Neuronal stem cell (in vitro differentiated cells): Measurements from ENCODE around the gene SNX3.
"Not testable (repeated sequence)": the region's sequence is repeated elsewhere in the genome, so short reads cannot be mapped to it uniquely, and the experiment has no call there.

ENCODE experiments used
- DNase-seq: peaks from one replicate; pipeline ENCODE4 v3.0.0-alpha.2; 2013; ENCODE audit warnings: low spot score
- H2AFZ ChIP-seq: one replicate; pipeline ENCODE4 v1.6.1; 2013; ENCODE audit warnings: mild to moderate bottlenecking, low read length, inconsistent platforms
- H2AK5ac ChIP-seq: 2 replicates; pipeline ENCODE4 v1.6.1; 2013; ENCODE audit warnings: low read depth, mild to moderate bottlenecking, inconsistent platforms, low read length, moderate library complexity, mixed read lengths
- H2BK120ac ChIP-seq: 2 replicates; pipeline ENCODE4 v1.6.1; 2013; ENCODE audit warnings: low read depth, mild to moderate bottlenecking, inconsistent platforms, low read length, moderate library complexity, mixed read lengths
- H2BK12ac ChIP-seq: one replicate; pipeline ENCODE4 v1.6.1; 2013; ENCODE audit warnings: low read length, inconsistent platforms
- H2BK15ac ChIP-seq: 2 replicates; pipeline ENCODE4 v1.6.1; 2013; ENCODE audit warnings: mild to moderate bottlenecking, low read length, inconsistent platforms, mixed read lengths
- H2BK5ac ChIP-seq: one replicate; pipeline ENCODE4 v1.6.1; 2013; ENCODE audit warnings: inconsistent platforms, mild to moderate bottlenecking, low read length, moderate library complexity
- H3K14ac ChIP-seq: one replicate; pipeline ENCODE4 v1.6.1; 2013; ENCODE audit warnings: low read length, inconsistent platforms
- H3K18ac ChIP-seq: 2 replicates; pipeline ENCODE4 v1.6.1; 2013; ENCODE audit warnings: low read length, inconsistent platforms
- H3K23ac ChIP-seq: 2 replicates; pipeline ENCODE4 v1.6.1; 2013; ENCODE audit warnings: low read depth, mild to moderate bottlenecking, mixed read lengths, low read length, inconsistent platforms; ENCODE audit not compliant: poor library complexity
- H3K27ac ChIP-seq: replicated peaks from 3 replicates; pipeline ENCODE4 v1.5.1; 2013; ENCODE audit warnings: low read length, inconsistent platforms
- H3K27me3 ChIP-seq, 3 experiments: 2 replicates each; pipeline ENCODE4 v1.6.1; 2013; ENCODE audit warnings: low read length in 3 of 3, mild to moderate bottlenecking in 2 of 3, inconsistent platforms in 1 of 3, low read depth in 1 of 3, mixed read lengths in 1 of 3, moderate library complexity in 1 of 3; ENCODE audit not compliant: control insufficient read depth in 3 of 3, insufficient read depth in 3 of 3
- H3K36me3 ChIP-seq, 2 donors: replicated peaks in 1 of 2; 2 replicates each; pipeline ENCODE4 v1.6.1; 2013; ENCODE audit warnings: low read length in 2 of 2; ENCODE audit not compliant: control insufficient read depth in 2 of 2, insufficient read depth in 2 of 2
- H3K4ac ChIP-seq: 2 replicates; pipeline ENCODE4 v1.6.1; 2013; ENCODE audit warnings: inconsistent platforms, mild to moderate bottlenecking, low read length, moderate library complexity
- H3K4me1 ChIP-seq, 2 donors: 1 replicate in 1 of 2; 2 replicates in 1 of 2; pipeline ENCODE4 v1.6.1; 2013; ENCODE audit warnings: low read length in 2 of 2, low read depth in 1 of 2; ENCODE audit not compliant: control insufficient read depth in 2 of 2, insufficient read depth in 1 of 2
- H3K4me2 ChIP-seq: one replicate; pipeline ENCODE4 v1.6.1; 2013; ENCODE audit warnings: mild to moderate bottlenecking, low read length, inconsistent platforms; ENCODE audit not compliant: insufficient read depth, poor library complexity, severe bottlenecking
- H3K4me3 ChIP-seq, 2 donors: 2 replicates each; pipeline ENCODE4 v1.5.1; 2013; ENCODE audit warnings: low read length in 2 of 2, mild to moderate bottlenecking in 2 of 2, inconsistent platforms in 1 of 2, moderate library complexity in 1 of 2
- H3K79me1 ChIP-seq: one replicate; pipeline ENCODE4 v1.6.1; 2013; ENCODE audit warnings: low read depth, mild to moderate bottlenecking, inconsistent platforms, low read length, moderate library complexity
- H3K9ac ChIP-seq: one replicate; pipeline ENCODE4 v1.6.1; 2013; ENCODE audit warnings: mild to moderate bottlenecking, low read depth, low read length, inconsistent platforms; ENCODE audit not compliant: poor library complexity
- H3K9me3 ChIP-seq, 2 donors: replicated peaks in 1 of 2; 2 replicates each; pipeline versions ENCODE3 to v1.6.1; 2013; ENCODE audit warnings: low read length in 2 of 2, mild to moderate bottlenecking in 2 of 2, inconsistent platforms in 1 of 2, low read depth in 1 of 2, mixed read lengths in 1 of 2, moderate library complexity in 1 of 2; ENCODE audit not compliant: control insufficient read depth in 2 of 2, insufficient read depth in 1 of 2
- H4K8ac ChIP-seq: one replicate; pipeline ENCODE4 v1.6.1; 2013; ENCODE audit warnings: low read depth, mild to moderate bottlenecking, inconsistent platforms, low read length, moderate library complexity
- H4K91ac ChIP-seq: one replicate; pipeline ENCODE4 v1.6.1; 2013; ENCODE audit warnings: low read length, low read depth, mild to moderate bottlenecking, inconsistent platforms; ENCODE audit not compliant: poor library complexity
- WGBS, 2 donors: extraction: QIAGEN DNeasy Blood & Tissue Kit; methylation state at CpG; one replicate each; pipeline ENCODE4 v1.1.7; 2013; ENCODE audit warnings: missing lambda C conversion rate in 2 of 2, mixed read lengths in 1 of 2; ENCODE audit not compliant: insufficient read length in 2 of 2, insufficient replicate concordance in 1 of 2; ENCODE audit errors: extremely low coverage in 2 of 2; 5-methylcytosine and 5-hydroxymethylcytosine counted together

SNX3 gene

GRCh38 chr6:108293527-108294296, 32.9 kb upstream of the SNX3 start:
- Histone ChIP-seq H3K27me3 (no peaks in the 10 kb centered on the region), H3K23ac (no peak overlapping the region), H3K4me3 (peak overlapping the region in 1 of 2 donors; percentile 66), H2BK12ac (no peak overlapping the region), H3K14ac (no peak overlapping the region), H3K4ac (no peak overlapping the region), H2AFZ (peak overlapping the region; percentile 90), H3K36me3 (no peaks in the 10 kb centered on the region), H2BK120ac (no peak overlapping the region), H2AK5ac (peak overlapping the region; percentile 58), H3K18ac (no peak overlapping the region), H2BK5ac (no peak overlapping the region), H3K27ac (no peak overlapping the region), H3K4me2 (no peak overlapping the region), H3K9me3 (no peaks in the 10 kb centered on the region), H3K79me1 (no peaks in the 10 kb centered on the region), H4K91ac (no peak overlapping the region), H4K8ac (no peak overlapping the region), H2BK15ac (peak overlapping the region; percentile 27), H3K9ac (no peak overlapping the region), H3K4me1 (peaks cover 1 to 5% of the 10 kb centered on the region in 2 donors)
- DNase-seq: no peak
- WGBS, 2 donors: no CpG with 5 or more reads among the region's 19 CpGs

- no CpG with 5 or more reads among the region's 3 CpGs for WGBS, 2 donors
- H2BK15ac ChIP-seq: not testable (repeated sequence)
Observed at GRCh38 chr6:108292561-108292960, 31.7 kb upstream of the SNX3 start.

DNA sequence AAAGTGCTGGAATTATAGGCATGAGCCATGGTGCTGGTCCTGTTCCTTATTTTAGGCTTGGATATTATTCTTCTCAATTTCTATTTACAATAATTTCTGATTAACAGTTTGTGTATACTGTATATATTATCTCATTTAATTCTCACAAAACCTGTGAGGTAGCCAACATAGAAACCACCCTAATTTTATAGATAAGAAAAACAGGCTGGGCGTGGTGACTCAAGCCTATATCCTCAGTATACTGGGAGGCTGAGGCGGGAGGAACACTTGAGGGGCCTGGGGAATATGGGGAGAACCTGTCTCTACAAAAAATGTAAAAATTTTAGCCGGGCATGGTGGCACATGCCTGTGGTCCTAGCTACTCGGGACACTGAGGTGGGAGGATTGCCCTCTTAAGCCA, 30.3 kb upstream of the SNX3 start:
- no peak overlapping the region for H3K14ac ChIP-seq
- no peak for DNase-seq
- no peak overlapping the region for H3K23ac ChIP-seq
- H3K18ac ChIP-seq: no peak overlapping the region
- H3K9ac ChIP-seq: no peak overlapping the region
- no peak overlapping the region for H3K4me2 ChIP-seq
- no peak overlapping the region for H4K8ac ChIP-seq
- no peaks in the 10 kb centered on the region for H3K79me1 ChIP-seq
- no peak overlapping the region for H2AK5ac ChIP-seq
- no peaks in the 10 kb centered on the region for H3K36me3 ChIP-seq
- H2BK120ac ChIP-seq: no peak overlapping the region
- no peak overlapping the region for H2BK5ac ChIP-seq
- no peaks in the 10 kb centered on the region for H3K9me3 ChIP-seq
- H3K27ac ChIP-seq: no peak overlapping the region
- whole genome bisulfite sequencing, 2 donors: no CpG with 5 or more reads among the region's 4 CpGs
- no peak overlapping the region for H3K4me3 ChIP-seq
- H3K4ac ChIP-seq: no peak overlapping the region
- H2BK12ac ChIP-seq: no peak overlapping the region
- peaks cover 1 to 5% of the 10 kb centered on the region in 2 donors for H3K4me1 ChIP-seq
- no peak overlapping the region for H2BK15ac ChIP-seq
- H4K91ac ChIP-seq: no peak overlapping the region
- H2AFZ ChIP-seq: no peak overlapping the region
- no peaks in the 10 kb centered on the region for H3K27me3 ChIP-seq

More at GRCh38 chr6:108292561-108292960, 31.7 kb upstream of the SNX3 start:
- not testable (repeated sequence) for H3K4me2 ChIP-seq, H3K14ac ChIP-seq, H3K4ac ChIP-seq, H3K18ac ChIP-seq, H3K9ac ChIP-seq, H3K9me3 ChIP-seq, H3K36me3 ChIP-seq, H3K27ac ChIP-seq, DNase-seq, H2AFZ ChIP-seq, H2BK5ac ChIP-seq, H4K8ac ChIP-seq, H3K79me1 ChIP-seq, H3K4me3 ChIP-seq, H4K91ac ChIP-seq, H2BK120ac ChIP-seq, H2BK12ac ChIP-seq, H3K4me1 ChIP-seq, H2AK5ac ChIP-seq, H3K27me3 ChIP-seq, H3K23ac ChIP-seq

DNA sequence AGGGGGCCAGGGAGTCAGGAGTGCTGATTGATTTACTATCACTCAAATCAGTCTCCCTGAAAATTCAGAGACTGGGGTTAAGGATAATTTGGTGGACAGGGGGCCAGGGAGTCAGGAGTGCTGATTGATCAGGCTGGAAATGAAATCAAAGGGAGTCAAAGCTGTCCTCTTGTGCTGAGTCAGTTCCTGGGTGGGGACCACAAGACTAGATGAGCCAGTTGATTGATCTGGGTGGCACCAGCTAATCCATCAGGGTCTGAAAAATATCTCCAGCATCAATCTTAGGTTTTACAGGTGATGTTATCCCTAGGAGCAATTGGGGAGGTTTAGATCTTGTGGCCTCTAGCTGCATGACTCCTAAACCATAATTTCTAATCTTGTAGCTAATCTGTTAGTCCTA, 27.9 kb upstream of the SNX3 start:
- Histone ChIP-seq H2AFZ (no peak overlapping the region), H2BK12ac (no peak overlapping the region), H3K79me1 (no peaks in the 10 kb centered on the region), H4K91ac (no peak overlapping the region), H3K9me3 (no peaks in the 10 kb centered on the region), H3K23ac (no peak overlapping the region), H3K4me1 (no peaks in the 10 kb centered on the region), H2BK15ac (no peak overlapping the region), H2AK5ac (no peak overlapping the region), H3K4me3 (no peak overlapping the region), H3K4ac (no peak overlapping the region), H2BK5ac (no peak overlapping the region), H3K4me2 (no peak overlapping the region), H3K18ac (no peak overlapping the region), H3K27me3 (no peaks in the 10 kb centered on the region), H3K27ac (no peak overlapping the region), H2BK120ac (no peak overlapping the region), H3K36me3 (no peaks in the 10 kb centered on the region), H3K14ac (no peak overlapping the region), H3K9ac (no peak overlapping the region), H4K8ac (no peak overlapping the region)
- DNase-seq: no peak
